Medulla oblongata (tissue), 1 donor: ENCODE measurements around the gene CKAP5.

Experiments used
- DNase-seq: peaks from one replicate; pipeline ENCODE4 v3.0.0-alpha.2; 2015; ENCODE audit errors: extremely low spot score

The CKAP5 gene

DNA sequence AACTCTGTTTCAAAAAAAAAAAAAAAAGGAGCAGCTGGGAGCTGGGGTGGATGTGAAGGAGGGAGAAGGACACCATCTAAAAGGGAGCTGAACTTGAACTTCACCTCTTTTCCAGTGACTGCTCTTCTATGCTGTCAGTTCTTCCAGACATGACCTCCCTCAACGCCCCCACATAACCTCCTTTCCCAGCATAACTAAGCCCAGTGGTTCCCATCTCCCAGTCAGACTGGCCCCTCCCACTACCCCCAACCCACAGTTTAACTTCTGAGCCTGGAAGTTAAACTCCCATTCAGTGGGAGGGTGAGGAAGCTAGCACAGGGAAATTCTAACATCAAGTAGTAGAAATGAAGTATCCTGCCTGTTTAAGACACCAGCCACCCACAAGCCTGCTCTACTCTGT, 147.5 kb downstream of the CKAP5 start:
- DNase-seq, result no peak

DNA sequence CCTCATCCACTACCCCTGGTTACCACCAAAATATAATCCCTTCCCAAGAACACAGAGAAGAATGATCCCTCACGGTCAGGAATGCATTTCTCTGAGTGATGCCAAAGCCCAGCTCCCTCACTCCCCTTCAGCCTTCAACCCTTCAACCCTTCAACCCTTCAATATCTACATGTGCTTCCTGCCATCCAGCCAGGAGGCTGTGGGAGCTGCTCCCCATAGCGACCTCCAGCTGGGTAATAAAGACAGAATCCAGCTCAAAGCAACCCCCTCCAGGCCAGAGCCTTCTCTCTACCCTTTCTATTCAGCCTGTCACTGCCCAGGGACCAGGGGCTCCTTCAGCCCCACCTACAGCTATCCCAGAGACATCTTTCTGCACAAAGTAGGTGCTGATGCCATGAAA, 148.4 kb downstream of the CKAP5 start:
- DNase-seq, result no peak

DNA sequence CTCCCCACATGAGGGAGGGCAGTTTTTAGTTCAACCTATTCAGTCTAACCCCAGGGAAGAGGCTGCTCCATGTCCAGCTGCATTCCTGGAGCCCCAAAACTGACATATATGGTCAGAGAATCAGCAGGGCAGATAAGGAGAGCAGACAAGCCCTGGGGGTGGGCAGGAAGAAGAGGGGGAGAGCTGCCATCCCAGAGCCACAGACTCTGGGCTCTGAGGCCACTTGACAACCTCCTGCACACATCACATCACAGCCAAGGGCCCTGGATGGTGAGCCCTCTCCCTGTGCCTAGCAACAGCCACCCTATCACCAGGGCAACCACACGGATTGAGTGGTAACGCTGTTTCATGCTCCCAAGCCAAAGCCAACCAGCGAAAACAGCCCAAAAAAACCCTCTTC, 148.8 kb downstream of the CKAP5 start:
- peak; percentile 81 for DNase-seq

DNA sequence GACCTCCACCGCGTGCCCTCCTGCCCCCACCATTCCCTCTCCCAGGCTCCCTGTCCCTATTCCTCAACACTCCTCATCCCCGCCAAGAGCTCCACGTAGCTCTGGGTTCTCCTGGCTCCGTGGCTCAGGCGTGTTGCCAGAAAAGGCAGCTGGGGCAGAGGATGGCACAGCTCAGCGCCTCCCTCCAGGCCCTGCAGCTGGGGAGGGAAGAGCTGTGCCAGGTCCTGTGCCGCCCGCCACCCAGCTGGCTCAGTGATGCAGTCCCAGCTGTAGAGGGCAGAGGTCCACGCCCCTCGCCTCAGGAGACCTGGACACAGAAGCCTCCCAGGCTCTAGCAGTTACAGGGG, 149.9 kb downstream of the CKAP5 start:
- DNase-seq, result peak; percentile 97

DNA sequence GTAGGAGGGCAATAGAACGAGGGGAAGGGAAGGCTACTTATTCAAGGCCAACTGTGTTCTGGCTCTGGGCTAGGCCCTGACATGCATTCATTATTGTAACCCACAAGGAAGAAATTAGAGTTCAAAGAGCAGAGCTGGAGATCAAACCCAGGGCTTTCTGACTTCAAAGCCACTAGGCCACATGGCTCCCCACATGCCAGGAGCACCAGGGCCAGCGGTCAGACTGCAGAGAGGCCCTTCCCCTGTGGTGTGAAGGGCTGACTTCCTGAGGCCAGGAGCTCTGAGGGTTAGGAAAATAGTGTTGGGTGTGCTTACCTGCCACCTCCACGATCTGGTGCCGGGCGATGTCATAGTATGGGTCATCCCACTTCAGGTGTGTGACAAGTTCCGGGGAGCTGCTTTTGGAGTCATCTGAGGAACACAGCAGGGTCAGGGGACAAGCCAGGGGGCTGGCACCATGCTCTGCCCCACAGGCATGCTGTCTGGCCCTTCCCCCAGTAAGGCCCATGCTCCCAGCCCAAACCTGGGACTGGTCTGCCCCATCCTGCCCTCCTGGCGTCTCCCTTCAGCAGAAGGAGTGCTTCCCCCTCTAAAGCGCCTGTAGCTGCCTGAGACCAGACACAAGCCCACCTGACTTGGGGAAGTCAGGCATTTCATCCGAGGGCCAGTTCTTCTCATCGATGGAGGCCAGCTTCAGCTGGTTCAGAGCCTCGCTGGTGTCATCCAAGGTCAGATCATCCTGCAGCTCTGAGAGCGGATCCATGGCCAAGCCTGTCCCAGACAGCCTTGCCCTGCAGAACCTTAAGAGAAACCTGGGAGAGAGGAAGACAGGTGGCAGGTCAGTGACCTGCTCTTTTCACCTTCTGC, 150.5 kb downstream of the CKAP5 start:
- no peak for DNase-seq

DNA sequence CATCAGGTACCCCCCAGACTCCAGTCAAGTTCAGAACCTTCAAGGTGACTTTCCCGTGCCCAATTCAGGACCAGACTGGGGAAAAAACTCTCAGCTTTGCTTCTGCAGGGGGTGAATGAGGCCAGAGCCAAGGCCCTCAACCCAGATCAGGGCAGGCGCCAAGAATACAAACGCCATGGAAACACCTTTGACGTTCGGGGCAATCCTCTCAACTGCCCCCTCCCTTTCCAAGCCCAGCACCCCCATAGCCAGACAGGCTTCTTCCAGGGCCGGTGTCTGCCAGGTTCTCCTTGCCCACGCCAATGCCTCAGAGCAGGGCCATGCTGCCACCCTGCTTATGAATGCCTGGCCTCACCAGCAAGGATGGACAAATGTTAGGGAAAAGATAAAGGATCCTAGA, 151.5 kb downstream of the CKAP5 start:
- DNase-seq, result peak; percentile 59

DNA sequence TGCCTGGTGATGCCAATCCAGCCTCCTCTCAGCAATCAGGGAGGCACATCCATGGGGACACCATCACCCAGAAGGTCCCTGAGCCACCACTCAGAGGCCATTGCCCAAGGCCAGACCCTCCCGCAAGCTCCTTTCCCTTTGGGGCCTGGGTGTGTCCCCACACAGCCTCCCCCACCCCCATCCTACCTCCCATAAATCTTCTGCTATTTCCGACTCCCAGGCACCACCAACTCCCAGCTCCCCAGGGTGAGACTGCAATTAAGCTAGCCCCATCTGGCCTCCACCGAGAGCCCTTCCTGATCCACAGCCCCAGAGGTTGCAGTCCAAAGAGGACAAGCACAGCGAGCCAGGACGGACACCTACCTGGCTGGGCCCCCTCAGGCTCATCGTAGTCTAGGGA, 152.0 kb downstream of the CKAP5 start:
- no peak for DNase-seq

DNA sequence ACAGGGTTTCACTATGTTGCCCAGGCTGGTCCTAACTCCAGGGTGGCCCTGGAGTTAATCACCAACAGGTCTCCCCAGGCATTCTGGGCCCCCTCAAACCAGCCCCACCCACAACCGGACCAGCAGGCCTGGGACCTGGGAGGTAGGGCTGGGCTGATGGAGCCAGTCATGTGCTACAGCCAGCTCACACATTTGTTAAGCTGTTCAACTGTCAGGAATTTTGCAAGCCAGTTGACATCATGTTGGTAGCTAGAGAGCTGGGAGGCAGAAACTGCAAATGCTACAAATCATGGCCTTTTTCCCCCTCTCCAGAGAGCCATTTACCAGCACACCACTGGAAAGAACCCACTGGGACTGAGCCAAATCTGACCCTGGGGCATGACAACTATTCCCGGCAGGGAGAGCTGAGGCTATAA, 152.5 kb downstream of the CKAP5 start:
- DNase-seq, result peak; percentile 52
